RWPE2 (cell line): ENCODE data around the gene NAGA.

Experiments used
- ATAC-seq: fragments of 200-7000 bp; cut with Tn5 transposase; 3 replicates; pipeline ENCODE4 v1.9.1; 2021; ENCODE audit warnings: low read depth
- DNase-seq: peaks from one replicate; pipeline ENCODE4 v3.0.0-alpha.2; 2020; ENCODE audit warnings: low spot score
- H3K27ac ChIP-seq: fragments of 450-650 bp; 2 replicates; pipeline ENCODE4 v1.5.1; 2017; ENCODE audit warnings: mild to moderate bottlenecking; ENCODE audit not compliant: poor library complexity, severe bottlenecking
- H3K27me3 ChIP-seq: fragments of 250-450 bp; sonication (Bioruptor Pico); 2 replicates; pipeline ENCODE4 v1.5.1; 2021; ENCODE audit warnings: mild to moderate bottlenecking, moderate library complexity; ENCODE audit not compliant: insufficient read depth, poor library complexity, severe bottlenecking
- H3K36me3 ChIP-seq: fragments of 250-450 bp; sonication (Bioruptor Pico); 2 replicates; pipeline ENCODE4 v1.5.1; 2020; ENCODE audit warnings: low read depth, mild to moderate bottlenecking, moderate library complexity
- H3K4me1 ChIP-seq: fragments of 250-450 bp; sonication (Bioruptor Pico); 2 replicates; pipeline ENCODE4 v1.5.1; 2021; ENCODE audit warnings: mild to moderate bottlenecking, moderate library complexity; ENCODE audit not compliant: insufficient read depth, poor library complexity, severe bottlenecking
- H3K4me3 ChIP-seq: fragments of 250-450 bp; sonication (Bioruptor Pico); 2 replicates; pipeline ENCODE4 v1.5.1; 2021; ENCODE audit warnings: mild to moderate bottlenecking, moderate library complexity; ENCODE audit not compliant: severe bottlenecking
- H3K9me3 ChIP-seq: fragments of 250-450 bp; sonication (Bioruptor Pico); 2 replicates; pipeline ENCODE4 v1.5.1; 2021; ENCODE audit warnings: mild to moderate bottlenecking, moderate library complexity; ENCODE audit not compliant: severe bottlenecking
- CTCF ChIP-seq: fragments of 450-650 bp; IDR thresholded peaks from one replicate; pipeline ENCODE4 v1.5.1; 2017; ENCODE audit warnings: mild to moderate bottlenecking, moderate library complexity; ENCODE audit not compliant: poor library complexity, severe bottlenecking

Gene NAGA

GRCh38 chr22:42013385-42013784, 57.2 kb downstream of the NAGA start:
- H3K9me3 ChIP-seq, result peaks cover 5% of the 10 kb centered on the region
- H3K27me3 ChIP-seq, result peaks cover 3% of the 10 kb centered on the region
- no peaks in the 10 kb centered on the region for H3K4me1 ChIP-seq
- TF ChIP-seq CTCF, result no peak
- ATAC-seq (no peak), DNase-seq (no peak)
- no peak overlapping the region for H3K4me3 ChIP-seq
- no peak overlapping the region for H3K27ac ChIP-seq
- no peaks in the 10 kb centered on the region for H3K36me3 ChIP-seq

GRCh38 chr22:42010778-42011177, 59.8 kb downstream of the NAGA start:
- peaks cover 5% of the 10 kb centered on the region for H3K9me3 ChIP-seq
- no peak for TF ChIP-seq CTCF
- no peak for ATAC-seq
- H3K4me1 ChIP-seq, result no peaks in the 10 kb centered on the region
- DNase-seq, result no peak
- no peak overlapping the region for H3K4me3 ChIP-seq
- peaks cover 3% of the 10 kb centered on the region for H3K27me3 ChIP-seq
- H3K36me3 ChIP-seq, result no peaks in the 10 kb centered on the region
- H3K27ac ChIP-seq, result no peak overlapping the region
